Cardiac muscle cell (in vitro differentiated cells and primary cell): ENCODE measurements around the gene AJAP1. TPM values are rescaled to one million over a fixed set of nuclear protein-coding genes. Genes with fewer than 3 reads are reported as not detected.

Source experiments
- DNase-seq, 2 donors: peaks; one replicate each; pipeline versions ENCODE4 v3.0.0 to v3.0.0-alpha.2; 2010 to 2017; ENCODE audit warnings: low read depth in 1 of 2, low spot score in 1 of 2
- H3K27ac ChIP-seq: fragments of 200-600 bp; sonication (generic); 2 replicates; pipeline ENCODE4 v1.5.1; 2016
- H3K27me3 ChIP-seq: fragments of 200-600 bp; sonication (generic); 2 replicates; pipeline ENCODE4 v1.6.0; 2016; ENCODE audit warnings: control low read depth
- H3K36me3 ChIP-seq: fragments of 200-600 bp; sonication (generic); 2 replicates; pipeline ENCODE4 v1.5.1; 2016; ENCODE audit warnings: control low read depth
- H3K4me1 ChIP-seq: fragments of 200-600 bp; sonication (generic); 2 replicates; pipeline ENCODE4 v1.8.1; 2017; ENCODE audit warnings: low read depth, mild to moderate bottlenecking, mixed run types
- H3K4me3 ChIP-seq: fragments of 200-600 bp; sonication (generic); 2 replicates; pipeline ENCODE4 v1.5.1; 2016; ENCODE audit warnings: mild to moderate bottlenecking
- H3K9me3 ChIP-seq: fragments of 200-600 bp; sonication (generic); 2 replicates; pipeline ENCODE4 v1.5.1; 2017; ENCODE audit warnings: low read depth, mild to moderate bottlenecking, control low read depth
- CTCF ChIP-seq: IDR thresholded peaks from 2 replicates; pipeline ENCODE4 v1.5.1; 2012; ENCODE audit warnings: low read depth, mild to moderate bottlenecking, low read length
- polyA plus RNA-seq: library from polyadenylated mRNA; unstranded; fragments of >200 nt; fragmentation: Nextera tagmentation; extraction: Ambion mirVana; gene quantifications from 2 replicates; pipeline ENCODE4 v1.2.1, GENCODE V29; 2016
- total RNA-seq: library from RNA; depleted of rRNA; stranded (reverse); fragments of >200 nt; gene quantifications from 2 replicates; pipeline ENCODE4 v1.2.3, GENCODE V29; 2016

The AJAP1 gene
- total and polyA plus RNA-seq, 2 experiments from 2014 or later = not detected

GRCh38 chr1:4684136-4684535 is 29.7 kb downstream of the AJAP1 start:
- no peak for DNase-seq
- no peak overlapping the region for H3K27ac ChIP-seq
- no peak overlapping the region for H3K4me3 ChIP-seq
- no peaks in the 10 kb centered on the region for H3K27me3 ChIP-seq
- no peaks in the 10 kb centered on the region for H3K36me3 ChIP-seq
- no peak for TF ChIP-seq CTCF
- no peaks in the 10 kb centered on the region for H3K4me1 ChIP-seq
- no peaks in the 10 kb centered on the region for H3K9me3 ChIP-seq

- Histone ChIP-seq H3K36me3 (no peaks in the 10 kb centered on the region), H3K4me1 (no peaks in the 10 kb centered on the region), H3K4me3 (no peak overlapping the region), H3K27ac (no peak overlapping the region), H3K9me3 (no peaks in the 10 kb centered on the region), H3K27me3 (no peaks in the 10 kb centered on the region)
- DNase-seq = no peak
- TF ChIP-seq CTCF = no peak
These were observed 30.6 kb downstream of the AJAP1 start for GRCh38 chr1:4684864-4685522.

GRCh38 chr1:4685523-4685865 is 31.1 kb downstream of the AJAP1 start:
- no peak for TF ChIP-seq CTCF
- no peaks in the 10 kb centered on the region for H3K27me3 ChIP-seq
- no peaks in the 10 kb centered on the region for H3K36me3 ChIP-seq
- DNase-seq = no peak
- no peak overlapping the region for H3K4me3 ChIP-seq
- no peaks in the 10 kb centered on the region for H3K9me3 ChIP-seq
- no peaks in the 10 kb centered on the region for H3K4me1 ChIP-seq
- H3K27ac ChIP-seq = no peak overlapping the region

- H3K9me3 ChIP-seq = no peaks in the 10 kb centered on the region
- H3K4me3 ChIP-seq = no peak overlapping the region
- TF ChIP-seq CTCF = no peak
- H3K27ac ChIP-seq = no peak overlapping the region
- no peaks in the 10 kb centered on the region for H3K27me3 ChIP-seq
- H3K4me1 ChIP-seq = no peaks in the 10 kb centered on the region
- no peak for DNase-seq
- H3K36me3 ChIP-seq = no peaks in the 10 kb centered on the region
These were observed 33.5 kb downstream of the AJAP1 start for GRCh38 chr1:4687943-4688342.

GRCh38 chr1:4689271-4689935 is 35.0 kb downstream of the AJAP1 start:
- TF ChIP-seq CTCF = no peak
- H3K9me3 ChIP-seq = no peaks in the 10 kb centered on the region
- H3K4me3 ChIP-seq = no peak overlapping the region
- H3K4me1 ChIP-seq = no peaks in the 10 kb centered on the region
- DNase-seq = no peak
- H3K27ac ChIP-seq = no peak overlapping the region
- H3K27me3 ChIP-seq = no peaks in the 10 kb centered on the region
- no peaks in the 10 kb centered on the region for H3K36me3 ChIP-seq
